Stimulated activated CD8-positive, alpha-beta memory T cell treated with anti-CD3 and anti-CD28 coated beads, Interleukin-4, amount 100 ng/mL, for 4 hours (primary cell): ENCODE data around the gene SLC26A11.
"Not testable (repeated sequence)": the region's sequence is repeated elsewhere in the genome, so short reads cannot be mapped to it uniquely, and the experiment has no call there.

Experiments
- DNase-seq, 2 donors: peaks; one replicate each; pipeline ENCODE4 v3.0.0-alpha.2; 2020; ENCODE audit warnings: low read depth in 2 of 2, low spot score in 1 of 2

The SLC26A11 gene

DNA sequence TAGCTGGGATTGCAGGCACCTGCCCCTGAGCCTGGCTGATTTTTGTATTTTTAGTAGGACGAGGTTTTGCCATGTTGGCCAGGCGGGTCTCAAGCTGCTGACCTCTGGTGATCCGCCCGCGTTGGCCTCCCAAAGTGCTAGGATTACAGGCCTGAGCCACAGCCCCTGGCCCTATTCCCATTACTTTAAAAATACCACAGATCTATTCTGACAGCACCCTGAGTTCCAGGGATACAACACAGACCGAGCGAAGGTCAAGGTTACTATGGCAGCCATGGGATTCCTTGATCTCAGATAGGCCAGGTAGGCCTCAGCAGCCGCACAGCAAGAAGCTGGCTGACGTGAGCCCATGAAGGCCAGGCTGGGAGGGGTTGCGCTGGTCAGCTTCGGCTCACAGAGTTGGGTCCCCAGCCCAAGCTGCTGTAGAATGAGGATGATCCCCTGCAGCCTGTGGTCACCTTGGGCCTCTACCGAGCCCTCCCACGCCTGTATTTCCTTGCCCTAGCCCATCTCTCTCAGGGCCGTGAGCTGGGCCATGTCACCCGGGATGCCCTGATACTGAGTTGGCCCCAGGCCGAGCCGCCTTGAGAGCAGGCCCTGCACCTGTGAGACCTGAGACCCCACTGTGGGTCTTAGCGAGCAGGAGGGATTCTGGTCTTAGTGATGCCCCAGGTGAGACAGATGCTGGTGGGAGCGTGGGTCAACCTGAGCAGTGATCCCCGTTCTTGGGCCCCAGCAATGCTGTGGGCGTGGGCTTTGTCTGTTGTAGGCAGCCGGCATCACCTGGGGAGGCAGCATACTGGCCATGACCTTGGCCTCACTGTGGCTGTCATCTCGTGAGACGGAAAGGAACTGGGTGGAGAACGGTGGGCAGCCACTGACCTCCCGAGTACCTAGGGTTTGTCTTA lies 23.6 kb downstream of the SLC26A11 start:
- DNase-seq = no peak

DNA sequence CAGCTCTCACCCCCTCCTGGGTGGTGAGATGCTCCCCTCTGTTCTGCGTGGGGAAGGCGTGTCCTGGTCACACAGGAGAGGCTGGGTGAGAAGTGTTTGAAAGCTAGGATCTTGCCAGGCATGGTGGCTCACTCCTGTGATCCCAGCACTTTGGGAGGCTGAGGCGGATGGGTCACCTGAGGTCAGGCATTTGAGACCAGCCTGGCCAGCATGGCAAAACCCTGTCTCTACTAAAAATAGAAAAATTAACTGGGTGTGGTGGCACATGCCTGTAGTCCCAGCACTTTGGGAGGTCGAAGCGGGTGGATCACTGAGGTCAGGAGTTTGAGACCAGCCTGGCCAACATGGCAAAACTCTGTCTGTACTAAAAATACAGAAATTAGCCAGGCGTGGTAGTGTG lies 24.2 kb downstream of the SLC26A11 start:
- DNase-seq = not testable (repeated sequence)

DNA sequence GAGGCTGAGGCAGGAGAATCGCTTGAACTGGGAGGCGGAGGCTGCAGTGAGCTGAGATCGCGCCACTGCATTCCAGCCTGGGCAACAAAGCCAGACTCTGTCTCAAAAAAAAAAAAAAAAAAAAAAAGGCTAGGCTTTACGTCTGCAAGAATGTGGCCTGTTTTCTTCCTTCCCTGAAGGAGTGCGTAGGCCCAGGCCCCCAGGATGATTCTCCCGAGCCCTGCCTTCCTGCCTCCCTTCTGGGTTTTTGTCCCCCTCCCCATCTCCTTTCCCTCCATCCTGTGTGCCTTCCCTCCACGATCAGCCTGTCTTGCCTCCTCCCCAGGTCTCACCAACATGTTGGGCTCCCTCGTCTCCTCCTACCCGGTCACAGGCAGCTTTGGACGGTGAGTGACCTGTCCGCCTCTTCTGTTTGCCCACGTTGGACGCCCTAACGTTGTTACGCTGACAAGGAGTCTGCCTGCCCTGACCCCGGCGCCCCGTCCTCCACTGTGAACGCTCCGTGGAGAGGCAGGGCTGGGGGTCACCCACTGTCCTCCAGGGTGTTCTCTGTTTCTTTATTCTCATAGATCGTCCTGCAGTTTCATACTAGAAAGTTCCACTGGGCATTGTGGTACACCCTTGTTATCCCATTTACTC lies 24.8 kb downstream of the SLC26A11 start:
- no peak for DNase-seq

DNA sequence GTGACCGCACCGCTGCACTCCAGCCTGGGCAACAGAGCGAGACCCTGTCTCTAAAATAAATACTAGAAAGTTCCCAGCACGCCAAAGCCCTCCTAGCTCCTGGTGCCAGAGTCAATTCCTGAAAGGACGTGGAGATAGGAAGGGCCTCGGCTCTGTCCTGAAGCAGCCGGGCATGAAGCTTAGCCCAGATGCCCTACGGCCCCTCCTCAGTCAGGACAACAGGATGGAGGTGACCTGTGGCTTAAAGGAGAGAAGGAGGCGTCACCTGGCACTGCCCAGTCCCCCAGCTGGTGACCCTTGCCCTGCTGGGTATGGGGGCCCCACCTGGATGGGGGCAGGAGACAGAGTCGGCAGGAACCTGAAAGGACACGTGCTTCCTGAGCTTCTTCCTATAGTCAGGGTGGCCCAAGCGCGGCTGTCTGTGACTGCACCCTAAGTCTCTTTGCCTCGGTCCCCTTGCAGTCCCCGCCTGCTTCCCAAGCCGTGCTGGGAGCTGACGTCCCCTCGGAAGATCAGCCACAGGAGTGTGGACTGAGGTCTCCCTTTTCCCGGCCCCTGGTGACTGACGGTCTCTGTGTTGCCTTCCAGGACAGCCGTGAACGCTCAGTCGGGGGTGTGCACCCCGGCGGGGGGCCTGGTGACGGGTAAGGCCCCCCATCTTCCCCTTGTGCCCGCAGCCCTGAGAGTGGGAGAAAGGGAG lies 25.5 kb downstream of the SLC26A11 start:
- no peak for DNase-seq

DNA sequence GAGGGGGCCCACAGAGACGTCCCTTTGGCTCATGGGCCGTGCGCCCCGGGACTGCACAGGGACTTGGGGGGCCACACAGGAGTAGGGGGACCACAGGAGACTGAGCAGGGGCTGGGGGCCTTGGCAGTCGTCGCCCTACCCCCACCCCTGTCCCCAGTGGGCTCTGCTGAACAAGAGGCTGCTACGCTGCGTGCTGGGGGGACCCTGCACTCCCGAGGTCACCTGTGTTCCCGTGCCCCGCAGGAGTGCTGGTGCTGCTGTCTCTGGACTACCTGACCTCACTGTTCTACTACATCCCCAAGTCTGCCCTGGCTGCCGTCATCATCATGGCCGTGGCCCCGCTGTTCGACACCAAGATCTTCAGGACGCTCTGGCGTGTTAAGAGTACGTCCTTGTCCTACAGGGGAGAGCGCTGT lies 26.0 kb downstream of the SLC26A11 start:
- DNase-seq = no peak

DNA sequence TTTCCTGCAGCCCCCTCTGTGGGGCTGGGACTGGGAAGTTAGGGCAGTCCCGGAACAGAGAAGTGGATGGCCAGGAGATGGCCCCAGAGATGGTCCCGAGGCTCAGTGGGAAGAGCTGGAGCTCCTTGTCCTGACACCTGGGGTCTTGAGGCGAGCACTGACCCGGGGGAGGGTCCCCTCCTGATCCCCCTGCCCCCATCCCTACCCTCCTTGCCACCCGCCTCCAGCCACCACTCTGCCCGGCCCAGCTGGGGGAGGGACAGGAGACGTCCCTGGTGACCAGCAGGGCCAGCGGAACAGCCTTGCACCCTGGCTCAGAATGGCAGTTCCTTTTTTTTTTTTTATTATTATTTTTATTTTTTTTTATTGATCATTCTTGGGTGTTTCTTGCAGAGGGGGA lies 26.5 kb downstream of the SLC26A11 start:
- no peak for DNase-seq

DNA sequence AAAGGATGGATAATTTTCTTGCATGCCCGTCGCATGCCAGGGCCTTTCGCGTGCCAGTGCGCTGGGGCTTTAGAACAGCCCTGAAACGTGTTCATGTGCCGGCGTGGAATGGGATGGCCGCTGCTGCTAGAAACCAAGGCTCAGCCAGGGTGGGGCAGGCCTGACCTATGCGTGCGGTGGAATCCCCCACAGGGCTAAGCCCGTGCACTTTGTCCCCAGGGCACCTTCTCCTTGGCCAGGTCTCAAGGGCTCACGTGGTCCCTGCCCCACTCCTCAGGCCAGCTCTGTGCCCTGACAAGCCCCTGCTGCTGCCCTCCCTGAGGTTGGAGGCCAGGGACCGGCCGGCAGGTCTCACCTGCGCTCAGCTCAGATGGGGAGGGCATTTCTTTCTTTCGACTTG lies 27.3 kb downstream of the SLC26A11 start:
- DNase-seq = no peak

DNA sequence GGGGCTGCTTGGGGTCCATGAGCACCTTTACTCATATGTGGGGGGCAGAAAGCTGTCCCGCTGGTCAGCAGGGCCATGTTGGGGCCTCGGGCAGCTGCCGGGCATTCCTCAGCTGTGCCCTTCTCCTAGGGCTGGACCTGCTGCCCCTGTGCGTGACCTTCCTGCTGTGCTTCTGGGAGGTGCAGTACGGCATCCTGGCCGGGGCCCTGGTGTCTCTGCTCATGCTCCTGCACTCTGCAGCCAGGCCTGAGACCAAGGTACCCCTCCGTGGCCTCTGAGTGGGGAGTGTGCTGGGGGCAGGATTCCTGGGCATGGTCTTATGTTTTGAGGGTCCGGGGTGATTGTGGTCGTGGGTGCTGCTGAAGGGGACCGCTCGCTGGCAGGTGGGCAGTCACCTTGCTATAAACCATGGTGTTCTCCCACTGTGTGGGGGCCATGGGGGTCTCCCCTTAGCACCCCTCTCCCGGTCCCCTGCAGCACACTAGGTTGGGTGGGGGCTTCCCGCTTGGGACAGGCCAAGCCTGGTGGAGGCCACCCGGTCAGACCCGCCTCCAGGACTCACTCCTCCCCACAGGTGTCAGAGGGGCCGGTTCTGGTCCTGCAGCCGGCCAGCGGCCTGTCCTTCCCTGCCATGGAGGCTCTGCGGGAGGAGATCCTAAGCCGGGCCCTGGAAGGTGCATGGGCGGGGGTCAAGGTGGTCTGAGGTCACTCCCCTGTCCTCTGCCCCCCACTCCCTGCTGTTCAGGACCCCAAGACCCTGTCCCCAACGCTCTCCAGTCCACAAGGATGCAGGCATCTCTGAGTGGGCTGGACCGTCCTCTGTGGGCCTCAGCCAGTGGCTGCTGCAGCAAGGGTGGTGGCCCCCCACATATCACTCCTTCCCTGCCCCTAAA lies 28.0 kb downstream of the SLC26A11 start:
- no peak for DNase-seq

DNA sequence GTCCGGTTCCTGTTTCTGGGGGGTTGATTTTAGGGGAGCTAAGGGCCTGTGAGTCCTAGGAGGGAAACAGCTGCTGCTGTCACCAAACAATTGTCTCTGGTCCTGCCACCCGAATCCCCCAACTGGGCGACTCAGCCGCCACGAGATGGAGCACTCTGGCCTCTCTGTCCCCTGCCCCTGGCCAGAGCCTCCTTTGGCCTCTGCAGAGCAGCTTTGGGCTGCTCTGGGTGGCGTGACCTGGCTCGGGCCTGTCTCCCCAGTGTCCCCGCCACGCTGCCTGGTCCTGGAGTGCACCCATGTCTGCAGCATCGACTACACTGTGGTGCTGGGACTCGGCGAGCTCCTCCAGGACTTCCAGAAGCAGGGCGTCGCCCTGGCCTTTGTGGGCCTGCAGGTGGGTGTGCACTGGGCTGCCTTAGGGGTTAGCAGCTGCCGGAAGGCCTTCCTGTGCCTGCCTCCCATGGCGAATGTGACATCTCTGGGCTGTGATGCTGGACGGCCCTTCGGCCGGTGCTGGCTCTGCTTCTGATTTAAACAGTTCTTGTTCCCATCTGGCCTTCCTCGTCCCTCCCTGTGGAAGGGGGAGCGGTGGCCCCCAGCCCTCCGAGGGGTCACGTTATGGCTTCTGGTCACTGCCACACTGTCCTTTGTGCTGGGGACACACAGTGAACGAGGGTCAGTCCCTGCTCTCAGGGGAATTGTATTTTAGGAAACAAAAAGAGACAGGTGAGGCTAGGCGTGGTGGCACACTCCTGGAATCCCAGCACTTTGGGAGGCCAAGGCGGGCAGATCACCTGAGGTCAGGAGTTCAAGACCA lies 28.9 kb downstream of the SLC26A11 start:
- DNase-seq = no peak

DNA sequence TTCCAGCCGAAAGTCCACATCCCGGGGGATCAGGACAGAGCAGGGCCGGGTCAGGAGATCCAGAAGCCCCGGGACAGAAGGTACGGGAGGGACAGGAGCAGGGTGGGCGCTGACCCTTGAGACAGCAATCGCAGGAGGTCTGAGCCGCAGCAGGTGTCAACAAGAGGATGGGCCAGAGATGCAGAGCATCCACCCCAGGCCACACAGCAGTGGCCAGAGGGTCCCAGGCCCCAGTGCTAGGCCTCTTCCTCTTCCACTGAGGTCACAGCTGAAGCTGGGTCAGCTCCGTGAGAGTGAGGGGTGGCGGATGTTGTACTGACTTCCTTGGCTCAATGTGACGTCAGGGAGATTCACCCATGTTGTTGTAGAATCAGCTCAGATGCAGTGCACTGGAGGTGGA lies 31.7 kb downstream of the SLC26A11 start:
- no peak for DNase-seq

DNA sequence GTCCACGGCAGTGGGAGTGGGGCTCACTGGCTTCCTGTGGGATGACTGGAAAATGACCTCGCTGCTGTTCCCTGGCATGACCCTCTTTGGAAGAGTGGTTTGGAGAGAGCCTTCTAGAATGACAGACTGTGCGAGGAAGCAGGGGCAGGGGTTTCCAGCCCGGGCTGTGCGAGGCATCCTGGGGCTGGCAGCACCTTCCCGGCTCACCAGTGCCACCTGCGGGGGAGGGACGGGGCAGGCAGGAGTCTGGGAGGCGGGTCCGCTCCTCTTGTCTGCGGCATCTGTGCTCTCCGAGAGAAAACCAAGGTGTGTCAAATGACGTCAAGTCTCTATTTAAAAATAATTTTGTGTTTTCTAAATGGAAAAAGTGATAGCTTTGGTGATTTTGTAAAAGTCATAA lies 32.6 kb downstream of the SLC26A11 start:
- peak; percentile 65 to 78 for DNase-seq

DNA sequence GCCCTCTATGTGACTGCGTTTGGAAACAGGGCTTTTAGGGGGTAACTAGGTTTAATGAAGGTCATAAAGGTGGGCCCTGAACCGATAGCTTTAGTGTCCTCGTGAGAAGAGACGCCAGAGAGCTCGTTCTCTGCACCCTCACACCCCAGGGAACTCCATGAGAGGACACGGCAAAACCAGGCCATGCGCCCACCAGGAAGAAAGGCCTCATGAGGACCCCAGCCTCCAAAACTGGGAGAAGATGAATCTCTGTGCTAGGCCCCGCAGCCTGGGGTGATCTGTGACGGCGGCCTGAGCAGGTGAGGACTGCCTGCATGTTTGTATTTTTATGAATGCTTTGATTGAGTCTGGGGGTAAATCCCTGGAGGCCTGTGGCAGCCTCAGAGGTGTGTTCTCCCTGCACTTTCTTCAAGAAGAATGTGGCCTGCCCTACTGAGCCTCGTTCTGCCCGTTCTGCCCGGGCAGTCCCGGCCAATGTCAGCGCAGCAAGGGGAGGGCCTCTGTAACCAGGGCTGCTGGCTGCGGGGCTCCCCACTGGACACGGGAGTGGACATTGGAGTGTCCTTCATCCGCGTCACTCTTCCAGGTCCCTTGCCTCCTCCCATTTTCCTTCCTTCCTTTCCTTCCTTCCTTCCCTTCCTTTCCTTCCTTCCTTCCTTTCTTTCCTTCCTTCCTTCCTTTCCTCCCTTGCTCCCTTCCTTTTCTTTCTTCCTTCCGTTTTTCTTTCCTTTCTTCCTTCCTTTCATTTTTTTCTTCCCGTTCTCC lies 33.6 kb downstream of the SLC26A11 start:
- DNase-seq = no peak

DNA sequence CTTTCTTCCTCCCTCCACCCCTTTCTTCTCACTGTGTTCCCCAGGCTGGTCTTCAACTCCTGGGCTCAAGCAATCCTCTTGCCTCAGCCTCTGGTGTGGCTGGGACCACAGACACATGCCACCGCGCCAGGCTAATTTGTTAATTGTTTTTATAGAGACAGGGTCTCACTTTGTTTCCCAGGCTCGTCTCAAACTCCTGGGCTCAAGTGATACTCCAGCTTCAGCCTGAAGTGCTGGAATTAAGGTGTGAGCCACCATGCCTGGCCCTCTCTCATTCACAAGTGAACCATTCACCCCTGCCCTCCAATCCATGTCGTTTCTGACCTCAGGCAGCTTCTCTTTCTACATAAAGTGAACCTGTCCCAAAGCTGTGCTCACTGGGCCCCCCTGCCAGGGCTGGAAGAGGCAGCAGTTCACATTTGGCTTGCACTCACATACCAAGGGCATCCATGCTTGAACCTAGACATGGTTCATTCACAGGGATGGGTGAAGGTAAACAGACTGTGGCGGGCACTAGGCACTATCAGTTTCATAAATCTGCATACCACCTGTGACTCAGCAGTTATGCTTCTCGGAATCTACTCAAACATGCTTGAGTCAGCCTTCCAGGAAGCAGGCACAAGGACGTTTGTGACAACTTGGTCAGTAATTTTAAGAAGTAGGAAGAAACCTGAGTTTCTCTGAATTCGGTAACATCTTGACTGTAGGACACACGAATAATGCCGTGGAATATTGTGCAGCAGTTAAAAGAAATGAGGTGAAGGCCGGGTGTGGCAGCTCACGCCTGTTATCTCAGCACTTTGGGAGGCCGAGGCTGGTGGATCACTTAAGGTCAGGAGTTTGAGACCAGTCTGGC lies 34.4 kb downstream of the SLC26A11 start:
- DNase-seq = peak in 1 of 2 donors; percentile 31

DNA sequence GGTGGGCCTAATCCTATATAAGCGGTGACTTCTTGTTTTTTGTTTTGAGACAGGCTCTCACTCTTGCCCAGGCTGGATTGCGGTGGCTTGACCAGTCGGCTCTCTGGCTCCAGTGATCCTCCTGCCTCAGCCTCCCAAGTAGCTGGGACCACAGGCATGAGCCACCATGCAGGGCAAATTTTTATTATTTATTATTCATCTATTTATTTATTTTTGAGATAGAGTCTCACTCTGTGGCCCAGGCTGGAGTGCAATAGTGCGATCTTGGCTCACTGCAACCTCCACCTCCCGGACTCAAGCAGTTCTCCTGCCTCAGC lies 35.8 kb downstream of the SLC26A11 start:
- DNase-seq = no peak

DNA sequence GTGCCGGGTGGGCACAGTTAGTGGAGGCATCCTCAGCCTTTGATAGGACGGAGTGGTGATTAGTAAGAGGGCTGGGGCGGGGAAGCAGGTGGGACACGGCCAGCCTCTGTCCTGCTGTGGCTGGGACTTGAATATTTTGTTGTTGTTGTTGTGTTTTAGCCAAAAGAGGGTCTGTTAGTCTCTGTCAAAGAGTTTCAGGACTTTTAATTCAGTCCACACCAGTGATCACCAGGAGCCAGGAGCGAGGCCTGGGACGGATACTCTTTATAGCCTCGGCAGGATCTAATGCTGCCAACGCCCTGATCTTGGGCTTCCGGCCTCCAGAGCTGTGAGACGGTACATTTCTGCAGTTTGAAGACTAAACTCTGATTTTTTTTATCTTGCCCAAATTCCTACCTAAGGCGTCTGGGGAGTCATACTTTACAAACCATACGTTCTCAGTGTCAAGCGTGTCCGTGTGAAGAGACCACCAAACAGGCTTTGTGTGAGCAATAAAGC lies 37.5 kb downstream of the SLC26A11 start:
- no peak for DNase-seq

DNA sequence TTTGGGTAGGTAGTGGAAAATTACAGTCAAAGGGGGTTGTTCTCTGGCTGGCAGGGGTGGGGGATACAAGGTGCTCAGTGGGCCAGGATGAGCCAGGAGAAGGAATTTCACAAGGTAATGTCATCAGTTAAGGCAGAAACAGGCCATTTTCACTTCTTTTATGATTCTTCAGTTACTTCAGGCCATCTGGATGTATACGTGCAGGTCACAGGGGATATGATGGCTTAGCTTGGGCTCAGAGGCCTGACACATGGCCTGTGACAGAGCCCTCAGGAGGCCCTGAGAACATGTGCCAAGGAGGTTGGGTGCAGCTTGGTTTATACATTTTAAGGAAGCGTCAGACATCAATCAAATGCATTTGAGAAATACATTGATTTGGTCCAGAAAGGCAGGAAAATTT lies 38.1 kb downstream of the SLC26A11 start:
- not testable (repeated sequence) for DNase-seq

DNA sequence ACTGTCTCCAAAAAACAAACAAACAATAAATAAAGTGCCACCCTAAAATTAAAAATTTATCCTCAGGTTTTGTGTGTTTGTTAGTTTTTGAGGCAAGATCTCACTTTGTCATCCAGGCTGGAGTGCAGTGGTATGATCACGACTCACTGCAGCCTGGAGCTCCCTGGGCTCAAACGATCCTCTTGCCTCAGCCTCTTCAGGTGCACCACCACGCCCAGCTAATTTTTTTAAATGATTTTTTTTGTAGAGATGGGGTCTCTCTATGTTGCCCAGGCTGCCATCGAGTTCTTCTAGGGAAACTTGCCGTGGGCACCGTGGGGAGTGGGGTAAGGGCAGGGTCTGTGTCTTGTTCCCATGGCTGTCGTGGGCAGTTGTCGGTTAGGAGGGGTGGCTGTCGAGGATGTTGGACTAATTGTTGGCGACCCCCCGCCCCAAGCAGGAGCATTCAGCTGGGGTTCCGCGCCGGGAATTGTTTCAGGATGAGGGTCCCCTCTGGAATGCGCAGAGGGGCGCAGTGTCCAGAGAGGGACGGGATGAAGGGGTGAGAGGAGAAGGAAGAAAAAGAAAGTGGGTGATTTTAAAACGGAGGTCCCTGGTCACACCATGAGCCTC lies 39.3 kb downstream of the SLC26A11 start:
- no peak for DNase-seq

DNA sequence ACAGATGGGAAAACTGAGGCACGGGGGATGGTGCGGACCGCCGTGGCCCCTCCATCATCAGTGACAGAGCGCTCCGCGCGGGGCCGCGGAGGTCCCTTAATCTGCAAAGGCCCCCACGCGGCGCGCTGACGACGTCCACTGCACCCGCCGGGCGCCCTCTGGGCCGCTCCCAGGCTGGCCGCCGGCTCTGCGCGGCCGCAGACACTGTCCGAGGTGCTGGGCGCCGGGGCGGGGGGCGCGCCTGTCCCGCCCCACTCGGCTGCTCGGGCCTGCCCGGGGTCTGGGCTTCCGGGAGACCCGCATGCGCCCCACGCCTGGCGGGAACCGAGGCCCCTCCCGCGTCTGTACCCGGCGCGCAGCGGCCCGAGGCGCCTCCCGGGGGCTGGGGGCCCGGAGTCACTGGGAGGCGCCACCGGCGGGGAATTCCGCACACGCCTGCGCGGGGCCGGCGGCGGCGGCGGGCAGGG lies 39.9 kb downstream of the SLC26A11 start:
- peak in 1 of 2 donors; percentile 67 for DNase-seq
